ENCODE results near the gene AADAT.
A peak's percentile ranks its signal among the peaks of the same experiment; 100 is the strongest.
"Not testable (repeated sequence)": the region's sequence is repeated elsewhere in the genome, so short reads cannot be mapped to it uniquely, and the experiment has no call there.

AADAT gene

GRCh38 chr4:170089274-170089667 lies 485 bp downstream of the AADAT start:
- DNase-seq = peak in 1 of 3 donors; percentile 2

DNA sequence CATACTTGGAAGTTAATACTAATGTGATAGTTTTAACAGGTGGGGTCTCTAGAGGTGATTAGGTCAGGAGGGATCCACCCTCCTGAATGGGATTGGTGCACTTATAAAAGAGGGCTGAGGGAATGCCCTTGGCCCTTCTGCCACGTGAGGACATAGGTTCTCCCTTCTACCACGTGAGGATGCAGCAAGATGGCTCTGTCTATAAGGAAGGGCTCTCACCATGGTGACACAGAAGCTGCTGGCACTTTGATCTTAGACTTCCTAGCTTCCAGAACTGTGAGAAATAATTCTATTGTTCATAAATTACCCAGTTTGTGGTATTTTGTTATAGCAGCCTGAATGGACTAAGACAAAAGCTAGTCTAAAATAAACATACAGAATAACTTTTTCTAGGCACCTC lies 1.0 kb downstream of the AADAT start:
- DNase-seq = no peak

GRCh38 chr4:170087163-170087700 lies 2.5 kb downstream of the AADAT start:
- peak in 2 of 3 donors; percentile 5 to 22 for DNase-seq

DNA sequence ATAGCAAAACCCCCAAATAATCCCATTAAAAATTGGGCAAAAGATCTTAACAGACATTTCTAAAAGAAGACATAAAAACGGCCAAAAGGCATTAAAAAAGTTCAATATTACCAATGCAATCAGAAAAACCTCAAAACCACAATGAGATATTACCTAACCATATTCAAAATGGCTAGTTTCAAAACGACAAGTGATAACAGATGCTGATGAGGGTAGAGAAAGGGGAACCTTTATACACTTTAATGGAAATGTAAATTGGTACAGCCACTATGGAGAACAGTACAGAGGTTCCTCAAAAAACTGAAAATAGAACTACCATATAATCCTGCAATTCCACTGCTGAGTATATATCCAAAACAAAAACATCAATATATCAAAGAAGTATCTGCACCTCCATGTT lies 6.2 kb downstream of the AADAT start:
- no peak for DNase-seq

- no peak for DNase-seq
These were observed 9.3 kb downstream of the AADAT start for GRCh38 chr4:170080496-170080895.

DNA sequence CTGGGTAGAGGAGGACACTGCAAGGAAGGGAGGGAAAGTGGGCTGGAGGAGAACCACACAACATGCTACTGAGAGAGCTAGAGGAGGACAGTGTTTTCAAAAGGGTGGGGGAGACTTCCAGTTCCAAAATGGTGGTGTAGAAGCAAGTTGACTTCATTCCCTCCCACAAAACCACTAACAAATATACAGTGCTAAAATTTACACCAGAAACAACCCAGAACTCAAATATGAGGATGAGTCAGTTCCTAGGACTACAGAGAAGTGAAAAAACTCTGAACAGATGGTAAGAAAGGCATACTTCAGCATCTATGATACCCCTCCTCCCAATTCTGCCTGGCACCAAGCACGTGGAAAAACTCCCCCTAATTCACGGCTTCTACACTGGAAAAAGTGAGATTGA lies 9.8 kb downstream of the AADAT start:
- no peak for DNase-seq

DNA sequence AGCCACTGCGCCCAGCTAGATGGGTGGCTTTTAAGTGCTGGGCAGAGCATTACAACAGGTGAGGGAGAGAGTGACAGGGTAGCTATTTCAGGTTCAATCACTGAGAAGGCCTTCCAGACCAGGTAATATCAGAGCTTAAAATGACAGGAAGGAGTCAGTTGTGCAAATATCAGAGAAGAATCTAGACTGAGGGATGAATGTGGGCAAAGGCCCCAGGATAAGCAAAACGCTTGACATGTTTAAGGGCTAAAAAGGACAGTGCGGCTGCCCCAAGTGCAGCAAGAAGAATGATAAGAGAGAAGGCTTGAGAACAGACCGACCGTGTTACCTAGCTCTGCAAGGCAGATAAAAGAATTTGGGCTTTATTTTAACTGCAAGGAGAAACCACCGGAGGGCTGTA lies 18.6 kb downstream of the AADAT start:
- DNase-seq = no peak

DNA sequence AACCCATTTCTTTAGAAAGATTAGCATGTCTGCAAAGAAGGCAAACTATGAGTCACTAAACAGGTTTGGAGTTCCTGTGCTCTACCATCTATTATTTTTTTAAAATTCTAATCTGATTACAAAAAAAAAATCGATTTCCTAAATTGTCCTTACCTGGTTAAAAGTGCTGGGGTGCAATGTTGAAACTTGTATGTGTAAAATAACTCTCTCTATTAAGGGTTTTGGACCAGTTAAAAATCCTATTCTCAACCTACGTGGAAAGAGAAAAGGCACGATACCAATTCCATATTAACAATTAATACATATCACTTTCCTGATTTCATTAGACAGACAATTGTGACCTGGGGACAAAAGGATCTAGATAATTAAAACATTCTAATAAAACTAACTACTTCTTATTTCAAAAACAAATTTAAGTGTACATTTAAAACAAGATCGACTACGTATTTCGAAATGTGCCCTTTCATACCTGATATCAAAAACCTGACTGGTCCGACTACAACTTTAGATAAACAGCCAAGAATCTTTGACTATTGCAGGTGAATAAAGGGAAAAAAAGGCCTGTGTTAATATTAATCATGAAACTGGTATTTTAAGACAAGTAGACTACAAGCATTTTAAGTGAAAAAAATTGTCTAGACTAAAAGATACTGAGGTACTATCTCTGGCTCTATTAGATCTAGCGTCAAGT lies 21.2 kb downstream of the AADAT start:
- DNase-seq = no peak

DNA sequence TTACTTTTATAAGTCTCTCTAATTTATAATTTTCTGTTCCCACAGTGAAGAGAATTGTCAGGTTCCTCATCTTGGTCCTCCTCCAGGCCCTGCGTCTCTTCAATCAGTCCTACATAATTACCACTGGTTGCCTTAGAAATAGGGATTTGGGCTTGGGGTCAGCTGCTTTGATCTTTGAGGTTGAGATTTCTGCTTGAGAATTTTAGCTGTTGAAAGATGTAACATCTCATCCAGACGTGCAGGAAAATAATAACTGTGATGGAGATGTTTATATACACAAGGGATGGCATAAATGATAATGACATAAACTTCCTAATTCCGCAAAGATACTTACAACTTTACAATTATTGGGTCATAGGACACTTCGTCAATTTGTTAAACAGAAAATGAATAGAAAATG lies 30.3 kb downstream of the AADAT start:
- DNase-seq = no peak

DNA sequence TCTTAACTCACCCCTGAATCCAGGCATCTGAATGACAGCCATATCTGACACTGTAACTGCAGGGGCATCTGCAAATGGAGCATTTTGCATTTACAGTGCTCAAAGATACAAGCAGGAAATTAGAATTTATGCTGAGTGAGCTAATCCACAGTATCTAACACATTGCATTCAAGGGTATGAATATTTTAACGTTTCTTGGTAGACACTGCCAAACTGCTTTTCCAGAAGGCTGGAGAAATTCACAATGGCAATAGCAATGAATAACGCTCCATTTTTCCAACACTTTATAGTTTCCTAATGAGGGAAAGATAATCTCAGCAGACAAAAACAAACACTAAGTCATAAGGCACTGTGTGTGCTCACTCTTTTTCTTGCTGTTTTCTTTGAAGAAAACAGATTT lies 30.9 kb downstream of the AADAT start:
- DNase-seq = no peak

GRCh38 chr4:170057866-170058265 lies 31.9 kb downstream of the AADAT start:
- no peak for DNase-seq

DNA sequence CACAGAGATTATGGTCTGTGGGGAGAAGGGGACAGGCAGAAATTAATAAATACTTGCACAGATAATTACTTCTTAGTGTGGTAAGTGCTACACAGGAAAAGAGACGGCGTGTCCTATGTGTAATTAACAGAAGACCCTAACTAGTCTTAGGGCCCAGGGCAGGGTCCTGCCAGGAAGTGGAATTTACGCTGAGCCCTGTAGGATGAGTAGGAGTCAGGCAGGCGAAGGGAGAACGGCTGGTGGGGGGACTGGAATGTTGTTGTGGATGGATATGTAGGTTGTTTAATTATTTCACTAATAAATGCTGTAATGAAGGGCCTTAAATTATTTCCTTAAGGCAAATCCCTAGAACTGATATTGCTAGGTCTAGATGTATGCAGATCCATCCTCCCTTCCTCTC lies 36.8 kb downstream of the AADAT start:
- no peak for DNase-seq

GRCh38 chr4:170051402-170051801 lies 38.4 kb downstream of the AADAT start:
- DNase-seq = no peak

DNA sequence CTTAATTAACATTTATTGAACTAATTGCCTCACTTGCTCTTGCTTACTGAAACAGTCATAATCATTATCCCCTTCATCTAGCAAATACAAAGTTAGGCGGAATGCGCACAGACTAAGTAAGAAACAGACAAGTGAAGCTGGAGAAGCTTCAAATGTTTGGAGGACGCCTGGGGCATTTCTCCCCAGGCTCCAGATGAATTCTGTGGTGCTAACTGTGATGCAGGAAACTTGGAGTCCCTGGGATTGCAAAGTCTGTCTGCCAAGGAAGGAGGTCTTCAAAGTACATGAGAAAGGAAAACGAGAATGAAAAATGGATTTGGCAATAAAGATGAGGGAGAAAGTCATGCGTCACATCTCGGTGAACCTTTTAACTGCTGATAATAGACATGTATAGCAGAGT lies 40.0 kb downstream of the AADAT start:
- no peak for DNase-seq

GRCh38 chr4:170047771-170048354 lies 41.9 kb downstream of the AADAT start:
- DNase-seq = peak; percentile 76 to 89 (median 84)

- not testable (repeated sequence) for DNase-seq
These were observed 43.6 kb downstream of the AADAT start for GRCh38 chr4:170046156-170046555.

DNA sequence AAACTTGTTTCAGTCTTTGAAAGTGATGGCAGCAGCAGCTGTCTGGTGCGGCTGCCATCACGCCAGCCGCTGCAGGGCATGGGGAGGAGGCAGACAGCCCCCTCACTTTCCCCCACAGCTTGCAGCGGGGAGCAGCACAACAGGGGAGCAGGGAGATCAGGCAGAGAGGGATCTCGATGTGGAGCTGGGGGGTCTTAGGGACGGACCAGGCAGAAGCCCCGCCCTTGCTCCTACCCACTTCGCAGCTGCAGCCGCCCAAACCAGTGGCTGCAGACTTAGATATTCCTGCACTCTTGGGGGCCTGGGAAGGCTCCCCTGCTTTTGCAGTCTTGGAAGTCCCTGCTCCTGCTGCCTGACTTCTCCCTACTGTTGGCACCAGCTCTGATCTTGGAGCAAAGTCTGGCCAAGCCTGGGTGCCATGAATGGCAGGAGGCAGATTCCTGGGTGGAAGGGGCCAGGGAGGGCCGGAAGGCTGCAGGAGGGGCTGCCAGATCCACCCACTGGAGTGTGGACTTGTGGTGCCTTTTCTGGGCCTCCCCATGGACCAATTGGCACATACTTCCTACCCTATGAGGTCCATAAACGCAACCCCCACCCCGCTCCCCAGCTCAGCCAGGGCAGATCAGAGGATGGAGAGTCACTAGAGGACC lies 49.6 kb downstream of the AADAT start:
- DNase-seq = no peak

GRCh38 chr4:170038769-170039168 lies 51.0 kb downstream of the AADAT start:
- DNase-seq = no peak

DNA sequence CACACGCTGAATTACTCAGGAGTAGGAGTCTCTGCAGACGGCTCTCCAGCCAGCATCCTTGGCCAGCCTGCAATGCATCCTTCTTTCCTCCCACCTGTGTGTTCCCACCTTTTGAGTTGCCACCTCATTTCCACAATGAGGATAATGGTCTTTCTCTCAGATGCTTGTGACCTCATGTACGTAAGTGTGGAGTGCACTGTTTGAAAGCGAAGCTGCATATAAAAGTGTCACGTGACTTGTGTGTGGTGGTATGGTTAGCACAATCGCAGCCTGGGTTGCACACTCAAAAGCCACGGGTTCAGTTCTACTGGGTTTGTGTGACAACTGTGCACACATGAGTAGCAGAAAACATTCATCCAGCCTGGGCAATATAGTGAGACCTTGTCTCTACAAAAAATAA lies 51.5 kb downstream of the AADAT start:
- no peak for DNase-seq

GRCh38 chr4:170037481-170037880 lies 52.3 kb downstream of the AADAT start:
- no peak for DNase-seq

DNA sequence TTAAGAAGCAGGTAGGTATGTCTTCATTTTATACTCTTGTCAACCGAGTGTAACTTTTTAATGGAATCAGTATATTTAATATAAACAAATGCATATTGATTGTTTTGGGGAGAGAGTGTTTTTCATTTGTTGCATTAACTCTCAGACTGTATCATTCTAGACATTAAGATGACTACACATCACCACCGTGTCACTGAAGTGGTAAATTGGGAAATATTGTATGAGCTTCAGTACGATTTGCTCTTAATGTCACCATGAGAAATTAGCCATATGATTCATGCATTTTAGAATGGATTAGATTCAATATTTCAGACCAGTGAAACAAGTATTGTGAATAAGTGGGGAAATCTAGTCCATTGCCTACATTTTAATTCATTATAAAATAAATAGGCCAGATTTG lies 53.9 kb downstream of the AADAT start:
- no peak for DNase-seq

- no peak for DNase-seq
These were observed 54.5 kb downstream of the AADAT start for GRCh38 chr4:170035231-170035630.

- DNase-seq = no peak
These were observed 55.8 kb downstream of the AADAT start for GRCh38 chr4:170033999-170034398.

DNA sequence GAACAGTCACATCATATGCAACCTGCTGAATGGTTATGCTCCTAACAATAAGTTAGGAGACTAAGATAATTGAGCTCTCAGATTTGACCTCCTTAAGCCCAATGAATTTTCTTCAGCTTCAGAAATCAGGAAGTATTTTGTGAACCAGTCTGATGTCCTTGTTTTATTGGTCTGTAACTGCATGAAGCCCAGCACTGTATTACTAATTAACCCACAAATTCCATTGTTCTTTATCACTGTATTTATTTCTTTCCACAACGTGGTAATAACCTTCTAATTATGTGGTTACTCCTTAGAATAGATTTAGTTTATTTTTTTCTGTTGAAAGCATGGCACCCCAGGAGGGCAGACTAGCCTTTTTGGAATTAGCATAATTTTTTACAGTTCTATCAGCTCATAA lies 59.6 kb downstream of the AADAT start:
- no peak for DNase-seq
